Peyer's patch (tissue), 4 donors: ENCODE results near the gene ATXN3L.

Experiments
- POLR2A ChIP-seq, 2 donors: fragments of 450-650 bp; IDR thresholded peaks; one replicate each; pipeline ENCODE4 v1.5.1; 2017; ENCODE audit warnings: antibody characterized with exemption in 2 of 2, mild to moderate bottlenecking in 2 of 2, moderate library complexity in 2 of 2
- TF ChIP-seq, protein P1 (sequence below), 6 experiments: fragments of 450-650 bp in 4 of 6; fragments of 200-600 bp in 2 of 6; sonication (generic) in 1 of 6; IDR thresholded peaks; one replicate each; pipeline ENCODE4 v1.5.1; 2017 to 2019; ENCODE audit warnings: antibody characterized with exemption in 6 of 6, mild to moderate bottlenecking in 3 of 6, moderate library complexity in 1 of 6

GRCh38 chrX:13277539-13277938 lies 42.3 kb downstream of the ATXN3L start:
- TF ChIP-seq, protein P1, sequence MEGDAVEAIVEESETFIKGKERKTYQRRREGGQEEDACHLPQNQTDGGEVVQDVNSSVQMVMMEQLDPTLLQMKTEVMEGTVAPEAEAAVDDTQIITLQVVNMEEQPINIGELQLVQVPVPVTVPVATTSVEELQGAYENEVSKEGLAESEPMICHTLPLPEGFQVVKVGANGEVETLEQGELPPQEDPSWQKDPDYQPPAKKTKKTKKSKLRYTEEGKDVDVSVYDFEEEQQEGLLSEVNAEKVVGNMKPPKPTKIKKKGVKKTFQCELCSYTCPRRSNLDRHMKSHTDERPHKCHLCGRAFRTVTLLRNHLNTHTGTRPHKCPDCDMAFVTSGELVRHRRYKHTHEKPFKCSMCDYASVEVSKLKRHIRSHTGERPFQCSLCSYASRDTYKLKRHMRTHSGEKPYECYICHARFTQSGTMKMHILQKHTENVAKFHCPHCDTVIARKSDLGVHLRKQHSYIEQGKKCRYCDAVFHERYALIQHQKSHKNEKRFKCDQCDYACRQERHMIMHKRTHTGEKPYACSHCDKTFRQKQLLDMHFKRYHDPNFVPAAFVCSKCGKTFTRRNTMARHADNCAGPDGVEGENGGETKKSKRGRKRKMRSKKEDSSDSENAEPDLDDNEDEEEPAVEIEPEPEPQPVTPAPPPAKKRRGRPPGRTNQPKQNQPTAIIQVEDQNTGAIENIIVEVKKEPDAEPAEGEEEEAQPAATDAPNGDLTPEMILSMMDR (IDR thresholded peaks at IDR 0.05), result no peak
- no peak for TF ChIP-seq POLR2A (IDR thresholded peaks at IDR 0.05)
